Spleen (tissue), 7 donors: ENCODE data around the gene FOXA3.

ENCODE experiments used
- CTCF ChIP-seq, 11 experiments: fragments of 200-600 bp in 7 of 11; fragments of 450-650 bp in 4 of 11; sonication (generic) in 4 of 11; IDR thresholded peaks in 8 of 11; conservative IDR thresholded peaks in 3 of 11; 1 replicate in 7 of 11; 2 replicates in 4 of 11; pipeline versions ENCODE4 v1.4.0 to v1.8.0; 2016 to 2021; ENCODE audit warnings: antibody characterized with exemption in 11 of 11, inconsistent platforms in 4 of 11, mild to moderate bottlenecking in 1 of 11
- POLR2A ChIP-seq, 3 donors: fragments of 450-650 bp; IDR thresholded peaks; one replicate each; pipeline ENCODE4 v1.5.1; 2017; ENCODE audit warnings: antibody characterized with exemption in 3 of 3, mild to moderate bottlenecking in 1 of 3
- donor health status: DM: no; HTN: no; CAD: no; lungs with moderate emphysema.
- donor health status: DM: no; HTN: no; CAD: no.
- donor health status: DM: no; HTN: no; CAD: no.

- no peak for TF ChIP-seq CTCF (IDR thresholded peaks at IDR 0.05 in 8 of 11, conservative IDR thresholded peaks at IDR 0.05 in 3 of 11)
- TF ChIP-seq POLR2A (IDR thresholded peaks at IDR 0.05): no peak
These were observed 20.0 kb downstream of the FOXA3 start for GRCh38 chr19:45883881-45884681.
